H1 (cell line): ENCODE data around the gene FKBP2. TPM values are rescaled to one million over a fixed set of nuclear protein-coding genes. Genes with fewer than 3 reads are reported as not detected.

ENCODE experiments used
- CTCF ChIA-PET: fragments of 300-600 bp; sonication (Branson Sonifier 250); formaldehyde crosslinking; loops from one replicate; lab custom pipeline; 2021; ENCODE audit not compliant: partially characterized antibody; lab: Charles Lee
- POLR2A ChIA-PET: fragments of 300-600 bp; sonication (Branson Sonifier 250); formaldehyde crosslinking; loops from one replicate; lab custom pipeline; 2021; ENCODE audit warnings: inconsistent platforms; ENCODE audit not compliant: partially characterized antibody; lab: Charles Lee
- DNase-seq, 2 experiments: peaks; one replicate each; pipeline versions ENCODE4 v3.0.0 to v3.0.0-alpha.2; 2010 to 2022; ENCODE audit warnings: low spot score in 2 of 2, low read depth in 1 of 2, mixed read lengths in 1 of 2
- FAIRE-seq: peaks from 2 replicates; lab custom pipeline; 2011; peaks lifted over from hg19 to GRCh38; lab: Jason Lieb, UNC
- H2AFZ ChIP-seq: 2 replicates; pipeline ENCODE4 v1.8.1; 2012; ENCODE audit warnings: low read length, inconsistent platforms
- H2AK5ac ChIP-seq: 2 replicates; pipeline ENCODE4 v1.6.1; 2013; ENCODE audit warnings: low read depth, low read length
- H2BK120ac ChIP-seq: replicated peaks from 2 replicates; pipeline ENCODE3; 2013; ENCODE audit warnings: low read depth, low read length, inconsistent platforms
- H2BK12ac ChIP-seq: 2 replicates; pipeline ENCODE4 v1.6.1; 2013; ENCODE audit warnings: low read depth, low read length
- H2BK15ac ChIP-seq: 2 replicates; pipeline ENCODE4 v1.6.1; 2013; ENCODE audit warnings: low read length
- H2BK20ac ChIP-seq: 2 replicates; pipeline ENCODE4 v1.6.1; 2013; ENCODE audit warnings: low read length
- H2BK5ac ChIP-seq: 2 replicates; pipeline ENCODE4 v1.6.1; 2013; ENCODE audit warnings: low read depth, low read length
- H3K14ac ChIP-seq: 2 replicates; pipeline ENCODE4 v1.6.1; 2013; ENCODE audit warnings: inconsistent platforms; ENCODE audit not compliant: insufficient read length
- H3K18ac ChIP-seq: 2 replicates; pipeline ENCODE4 v1.6.1; 2013; ENCODE audit warnings: low read length; ENCODE audit errors: extremely low read depth
- H3K23ac ChIP-seq: 2 replicates; pipeline ENCODE4 v1.6.1; 2013; ENCODE audit warnings: inconsistent platforms; ENCODE audit not compliant: insufficient read length
- H3K23me2 ChIP-seq: 2 replicates; pipeline ENCODE4 v1.6.1; 2013; ENCODE audit warnings: low read depth, low read length
- H3K27ac ChIP-seq: 2 replicates; pipeline ENCODE4 v1.6.1; 2011; ENCODE audit warnings: low read depth, low read length, inconsistent platforms
- H3K27me3 ChIP-seq, 4 experiments: replicated peaks in 1 of 4; 1 replicate in 1 of 4; 2 replicates in 3 of 4; pipeline versions ENCODE4 v1.6.1 to v1.8.1; 2011 to 2013; ENCODE audit warnings: low read length in 3 of 4, mild to moderate bottlenecking in 3 of 4, inconsistent platforms in 2 of 4, mixed read lengths in 2 of 4, moderate library complexity in 1 of 4; ENCODE audit not compliant: control insufficient read depth in 3 of 4, insufficient read depth in 3 of 4; ENCODE audit errors: extremely low read depth in 1 of 4
- H3K36me3 ChIP-seq, 4 experiments: 2 replicates each; pipeline versions ENCODE4 v1.6.1 to v1.8.1; 2011 to 2013; ENCODE audit warnings: mild to moderate bottlenecking in 4 of 4, low read length in 3 of 4, moderate library complexity in 2 of 4, control low read depth in 1 of 4, inconsistent platforms in 1 of 4; ENCODE audit not compliant: insufficient read depth in 4 of 4, control insufficient read depth in 2 of 4
- H3K4ac ChIP-seq: replicated peaks from 2 replicates; pipeline ENCODE3; 2013; ENCODE audit warnings: low read length, low read depth, mixed read lengths, inconsistent platforms; ENCODE audit not compliant: insufficient read length
- H3K4me1 ChIP-seq, 4 experiments: replicated peaks in 1 of 4; 1 replicate in 1 of 4; 2 replicates in 3 of 4; pipeline versions ENCODE4 v1.6.1 to v1.8.1; 2011 to 2013; ENCODE audit warnings: low read length in 3 of 4, inconsistent platforms in 2 of 4, mixed read lengths in 1 of 4; ENCODE audit not compliant: insufficient read depth in 4 of 4, control insufficient read depth in 3 of 4
- H3K4me2 ChIP-seq, 2 experiments: 2 replicates each; pipeline versions ENCODE4 v1.6.1 to v1.8.1; 2011 to 2013; ENCODE audit warnings: low read depth in 2 of 2, low read length in 2 of 2, control low read depth in 1 of 2, inconsistent platforms in 1 of 2, mild to moderate bottlenecking in 1 of 2; ENCODE audit not compliant: insufficient read depth in 1 of 2
- H3K4me3 ChIP-seq, 4 experiments: fragments of 200-600, 300-600 bp in 1 of 4; sonication (generic), shearing (Covaris generic), sonication (Bioruptor Twin) in 1 of 4; 2 replicates each; pipeline versions ENCODE4 v1.5.1 to v1.8.1; 2011 to 2016; ENCODE audit warnings: low read length in 4 of 4, low read depth in 3 of 4, control low read depth in 2 of 4, inconsistent platforms in 2 of 4, mild to moderate bottlenecking in 2 of 4, mixed read lengths in 1 of 4, moderate library complexity in 1 of 4; ENCODE audit not compliant: insufficient read depth in 2 of 4; ENCODE audit errors: extremely low read depth in 1 of 4
- H3K56ac ChIP-seq: replicated peaks from 2 replicates; pipeline ENCODE3; 2013; ENCODE audit warnings: low read depth, mild to moderate bottlenecking, mixed read lengths, low read length, inconsistent platforms; ENCODE audit not compliant: insufficient read length
- H3K79me1 ChIP-seq: 2 replicates; pipeline ENCODE4 v1.6.1; 2013; ENCODE audit warnings: low read depth, low read length, control low read depth
- H3K79me2 ChIP-seq, 2 experiments: 2 replicates each; pipeline versions ENCODE4 v1.6.1 to v1.8.1; 2012 to 2013; ENCODE audit warnings: low read length in 2 of 2, mild to moderate bottlenecking in 2 of 2, inconsistent platforms in 1 of 2; ENCODE audit not compliant: insufficient read depth in 2 of 2, control insufficient read depth in 1 of 2
- H3K9ac ChIP-seq, 4 experiments: replicated peaks in 1 of 4; 1 replicate in 1 of 4; 2 replicates in 3 of 4; pipeline versions ENCODE4 v1.6.1 to v1.8.1; 2011 to 2013; ENCODE audit warnings: low read depth in 3 of 4, low read length in 3 of 4, control low read depth in 2 of 4, mild to moderate bottlenecking in 2 of 4, moderate library complexity in 2 of 4, inconsistent platforms in 1 of 4; ENCODE audit errors: extremely low read depth in 1 of 4
- H3K9me3 ChIP-seq, 2 experiments: 2 replicates each; pipeline versions ENCODE4 v1.6.1 to v1.8.1; 2012 to 2013; ENCODE audit warnings: mild to moderate bottlenecking in 2 of 2, moderate library complexity in 2 of 2, control low read depth in 1 of 2, inconsistent platforms in 1 of 2, low read depth in 1 of 2, low read length in 1 of 2, mixed read lengths in 1 of 2; ENCODE audit not compliant: insufficient read depth in 2 of 2
- H4K20me1 ChIP-seq, 2 experiments: replicated peaks in 1 of 2; 2 replicates each; pipeline versions ENCODE3 to v1.8.1; 2011 to 2013; ENCODE audit warnings: inconsistent platforms in 2 of 2, low read length in 2 of 2, mild to moderate bottlenecking in 1 of 2; ENCODE audit not compliant: insufficient read depth in 2 of 2, control insufficient read depth in 1 of 2
- H4K5ac ChIP-seq: 2 replicates; pipeline ENCODE4 v1.6.1; 2013; ENCODE audit warnings: low read length, low read depth, mixed read lengths, inconsistent platforms; ENCODE audit not compliant: insufficient read length
- H4K8ac ChIP-seq: 2 replicates; pipeline ENCODE4 v1.8.0; 2013; ENCODE audit warnings: mild to moderate bottlenecking, moderate library complexity, low read length, inconsistent platforms; ENCODE audit not compliant: insufficient read depth; ENCODE audit errors: extremely low read depth
- H4K91ac ChIP-seq: replicated peaks from 2 replicates; pipeline ENCODE3; 2013; ENCODE audit warnings: low read length, mixed read lengths, inconsistent platforms; ENCODE audit not compliant: insufficient read length
- KDM1A ChIP-seq: fragments of 200-600, 300-600 bp; sonication (generic); IDR thresholded peaks from 2 replicates; pipeline ENCODE4 v1.7.1; 2016; ENCODE audit warnings: mild to moderate bottlenecking, low read length, borderline replicate concordance
- POLR2A ChIP-seq, 2 experiments: IDR thresholded peaks; 1 replicate in 1 of 2; 2 replicates in 1 of 2; pipeline ENCODE4 v1.6.1; 2011; ENCODE audit warnings: low read depth in 2 of 2, low read length in 2 of 2, mild to moderate bottlenecking in 2 of 2; ENCODE audit errors: control extremely low read depth in 1 of 2
- WGBS, 2 experiments: shearing (Covaris generic) in 1 of 2; methylation state at CpG; one replicate each; pipeline versions ENCODE4 v1.1.6 to v1.1.7; 2013 to 2015; ENCODE audit warnings: low lambda C conversion rate in 2 of 2, mixed read lengths in 2 of 2, inconsistent platforms in 1 of 2, low coverage in 1 of 2, missing lambda C conversion rate in 1 of 2; ENCODE audit not compliant: insufficient replicate concordance in 2 of 2, insufficient coverage in 1 of 2, insufficient read length in 1 of 2; ENCODE audit errors: extremely low coverage in 1 of 2, missing lambda C conversion rate in 1 of 2; 5-methylcytosine and 5-hydroxymethylcytosine counted together
- polyA plus RNA-seq, 7 experiments: library from polyadenylated mRNA; depleted of rRNA in 3 of 7; stranded (reverse) in 5 of 7; unstranded in 2 of 7; fragments of >200 nt in 5 of 7; fragments of 200-250 nt in 2 of 7; gene quantifications; 1 replicate in 5 of 7; 2 replicates in 1 of 7; 4 replicates in 1 of 7; pipeline versions ENCODE4 v1.2.1 to v1.2.3, GENCODE V29; 2011 to 2013; ENCODE audit warnings: missing spikeins in 2 of 7, mixed read lengths in 2 of 7
- total RNA-seq: library from RNA; stranded (reverse); fragmentation: NEBNext Ultra II Directional; extraction: Animal tissue kit (Norgen Biotek cat#: 25700); gene quantifications from 2 replicates; pipeline ENCODE4 v1.2.1, GENCODE V29; 2021

The FKBP2 gene
- total and polyA plus RNA-seq, 2 of the 8 experiments (the other 6 are each of a cell fraction or from before 2014, with no cell fraction given) = 41.7 to 52.5 TPM

DNA sequence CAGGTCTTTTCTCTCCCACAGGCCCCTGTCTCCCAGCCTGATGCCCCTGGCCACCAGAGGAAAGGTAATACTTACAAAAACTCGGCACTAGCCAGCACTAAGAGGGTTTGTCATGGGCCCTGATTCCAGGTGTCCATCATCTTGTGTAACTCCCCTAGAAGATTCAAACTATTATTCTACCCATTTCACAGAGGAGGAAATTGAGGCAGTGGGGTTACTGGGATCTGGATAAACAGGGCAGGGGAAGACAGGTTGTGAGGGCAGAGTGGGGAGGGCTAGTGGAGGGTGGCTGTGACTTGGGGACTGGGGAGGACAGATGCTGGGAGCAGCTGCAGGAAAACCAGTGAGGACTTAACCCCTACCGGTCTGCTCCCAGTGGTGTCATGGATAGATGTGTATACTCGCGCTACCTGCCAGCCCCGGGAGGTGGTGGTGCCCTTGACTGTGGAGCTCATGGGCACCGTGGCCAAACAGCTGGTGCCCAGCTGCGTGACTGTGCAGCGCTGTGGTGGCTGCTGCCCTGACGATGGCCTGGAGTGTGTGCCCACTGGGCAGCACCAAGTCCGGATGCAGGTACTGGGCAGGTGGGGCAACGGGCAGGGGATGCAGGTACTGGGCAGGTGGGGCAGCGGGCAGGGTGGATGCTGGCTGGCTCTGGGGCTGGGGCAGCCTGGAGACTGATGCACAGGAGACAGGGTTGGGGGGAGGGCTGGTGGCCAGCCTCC, 5.3 kb upstream of the FKBP2 start:
- Histone ChIP-seq H3K4me2 (peak overlapping the region; percentile 50 to 87), H2BK120ac (no peak overlapping the region), H3K23ac (no peak overlapping the region), H2AFZ (no peak overlapping the region), H4K91ac (no peak overlapping the region), H3K79me1 (no peaks in the 10 kb centered on the region; the same call in 1 of the 2 replicates), H3K18ac (no peak overlapping the region), H3K9ac (no peak overlapping the region; a peak in 1 of 7 replicates), H3K4me3 (peak overlapping the region; percentile 39 to 70 (median 52)), H4K8ac (no peak overlapping the region), H3K27ac (no peak overlapping the region), H4K5ac (no peak overlapping the region), H2BK5ac (no peak overlapping the region), H2BK12ac (no peak overlapping the region), H3K79me2 (no peaks in the 10 kb centered on the region), H3K4ac (no peak overlapping the region), H3K23me2 (peaks cover 16% of the 10 kb centered on the region), H3K56ac (no peak overlapping the region), H2BK15ac (no peak overlapping the region), H3K36me3 (peaks cover 0 to 5% (median 1%) of the 10 kb centered on the region in 4 experiments; a peak in 1 of 8 replicates), H2AK5ac (no peak overlapping the region), H3K27me3 (peaks cover 0 to 12% (median 6%) of the 10 kb centered on the region in 4 experiments; a peak in 4 of 7 replicates), H3K4me1 (peaks cover 0 to 19% (median 7%) of the 10 kb centered on the region in 4 experiments; a peak in 6 of 7 replicates), H4K20me1 (peaks cover 0 to 6% of the 10 kb centered on the region in 2 experiments), H2BK20ac (no peak overlapping the region), H3K14ac (no peak overlapping the region), H3K9me3 (no peaks in the 10 kb centered on the region)
- POLR2A ChIA-PET = interaction anchor here (0.6 to 11.9 kb wide), 7 partner anchors 11 to 162 kb away, joined by 3 to 190 read pairs (median 5); partner anchors contain the start of genes FKBP2, PLCB3 and PPP1R14B
- FAIRE-seq = no peak
- TF ChIP-seq POLR2A (IDR thresholded peaks at IDR 0.05; ENCODE audit: control extremely low read depth in 1 of 2, low read depth in 2 of 2, low read length in 2 of 2) (no peak), KDM1A (0 out of 2 replicates have a peak, but pooled peaks have one; percentile 64)
- WGBS, 2 experiments = 90% methylated on average over 12 of the region's 12 CpGs; no CpG with 5 or more reads in 1 of the 2 experiments
- no peak for DNase-seq
- CTCF ChIA-PET = interaction anchor here (0.6 to 8.6 kb wide), 5 partner anchors 16 to 36 kb away, joined by 3 to 51 read pairs (median 7); partner anchors contain the start of genes FERMT3 and PLCB3
